Trophoblast cell (in vitro differentiated cells and primary cell): ENCODE results near the gene ARHGEF16.

Experiments
- DNase-seq, 2 donors: peaks; one replicate each; pipeline ENCODE4 v3.0.0-alpha.2; 2016
- H2AFZ ChIP-seq: 2 replicates; pipeline ENCODE4 v1.6.1; 2013; ENCODE audit warnings: low read length, moderate library complexity, mild to moderate bottlenecking; ENCODE audit not compliant: insufficient read depth, poor library complexity
- H2AK5ac ChIP-seq: 2 replicates; pipeline ENCODE4 v1.6.1; 2013; ENCODE audit warnings: mild to moderate bottlenecking, low read length
- H2BK120ac ChIP-seq: 2 replicates; pipeline ENCODE4 v1.6.1; 2013; ENCODE audit warnings: low read length, mild to moderate bottlenecking, moderate library complexity; ENCODE audit not compliant: insufficient read depth, poor library complexity
- H2BK12ac ChIP-seq: 2 replicates; pipeline ENCODE4 v1.6.1; 2013; ENCODE audit warnings: mild to moderate bottlenecking, low read length, moderate library complexity
- H2BK5ac ChIP-seq: 2 replicates; pipeline ENCODE4 v1.6.1; 2013; ENCODE audit warnings: low read length, low read depth, moderate library complexity, mild to moderate bottlenecking; ENCODE audit not compliant: poor library complexity
- H3K14ac ChIP-seq: 2 replicates; pipeline ENCODE4 v1.6.1; 2013; ENCODE audit warnings: mild to moderate bottlenecking, low read length
- H3K18ac ChIP-seq: 2 replicates; pipeline ENCODE4 v1.6.1; 2013; ENCODE audit warnings: mild to moderate bottlenecking, low read length
- H3K23ac ChIP-seq: 2 replicates; pipeline ENCODE4 v1.6.1; 2013; ENCODE audit warnings: low read length
- H3K27ac ChIP-seq: 2 replicates; pipeline ENCODE4 v1.5.1; 2013; ENCODE audit warnings: low read depth, mild to moderate bottlenecking, inconsistent platforms, low read length, moderate library complexity
- H3K27me3 ChIP-seq: 2 replicates; pipeline ENCODE4 v1.6.1; 2013; ENCODE audit warnings: inconsistent platforms, mild to moderate bottlenecking, low read length, moderate library complexity; ENCODE audit not compliant: insufficient read depth
- H3K36me3 ChIP-seq, 2 experiments: 1 replicate in 1 of 2; 2 replicates in 1 of 2; pipeline ENCODE4 v1.6.1; 2013; ENCODE audit warnings: low read length in 2 of 2, mild to moderate bottlenecking in 2 of 2, moderate library complexity in 1 of 2; ENCODE audit not compliant: insufficient read depth in 2 of 2, control insufficient read depth in 1 of 2
- H3K4ac ChIP-seq: 2 replicates; pipeline ENCODE4 v1.6.1; 2013; ENCODE audit warnings: low read depth, mild to moderate bottlenecking, low read length, moderate library complexity
- H3K4me1 ChIP-seq, 2 experiments: 1 replicate in 1 of 2; 2 replicates in 1 of 2; pipeline ENCODE4 v1.6.1; 2013; ENCODE audit warnings: low read length in 2 of 2, mild to moderate bottlenecking in 2 of 2, moderate library complexity in 1 of 2; ENCODE audit not compliant: insufficient read depth in 2 of 2, control insufficient read depth in 1 of 2
- H3K4me2 ChIP-seq: 2 replicates; pipeline ENCODE4 v1.6.1; 2013; ENCODE audit warnings: inconsistent platforms, mild to moderate bottlenecking, low read length, moderate library complexity
- H3K4me3 ChIP-seq: 2 replicates; pipeline ENCODE4 v1.5.1; 2013; ENCODE audit warnings: mild to moderate bottlenecking, low read depth, low read length, inconsistent platforms
- H3K79me1 ChIP-seq: one replicate; pipeline ENCODE4 v1.6.1; 2013; ENCODE audit warnings: low read length
- H3K79me2 ChIP-seq: 2 replicates; pipeline ENCODE4 v1.6.1; 2013; ENCODE audit warnings: low read length, mild to moderate bottlenecking; ENCODE audit not compliant: control insufficient read depth, insufficient read depth, poor library complexity
- H3K9ac ChIP-seq: 2 replicates; pipeline ENCODE4 v1.6.1; 2013; ENCODE audit warnings: mild to moderate bottlenecking, low read length
- H3K9me3 ChIP-seq: 2 replicates; pipeline ENCODE4 v1.6.1; 2013; ENCODE audit warnings: low read depth, mild to moderate bottlenecking, control low read depth, inconsistent platforms, low read length; ENCODE audit not compliant: insufficient read depth
- H4K12ac ChIP-seq: 2 replicates; pipeline ENCODE4 v1.6.1; 2013; ENCODE audit warnings: low read depth, mild to moderate bottlenecking, low read length, moderate library complexity
- H4K8ac ChIP-seq: 2 replicates; pipeline ENCODE4 v1.6.1; 2013; ENCODE audit warnings: low read depth, mild to moderate bottlenecking, low read length, moderate library complexity
- H4K91ac ChIP-seq: one replicate; pipeline ENCODE4 v1.6.1; 2013; ENCODE audit warnings: low read depth, mild to moderate bottlenecking, low read length, moderate library complexity
- WGBS: extraction: QIAGEN DNeasy Blood & Tissue Kit; methylation state at CpG from one replicate; pipeline ENCODE4 v1.1.7; 2013; ENCODE audit warnings: missing lambda C conversion rate; ENCODE audit not compliant: insufficient read length, insufficient coverage; ENCODE audit errors: extremely low coverage; 5-methylcytosine and 5-hydroxymethylcytosine counted together

The ARHGEF16 gene

DNA sequence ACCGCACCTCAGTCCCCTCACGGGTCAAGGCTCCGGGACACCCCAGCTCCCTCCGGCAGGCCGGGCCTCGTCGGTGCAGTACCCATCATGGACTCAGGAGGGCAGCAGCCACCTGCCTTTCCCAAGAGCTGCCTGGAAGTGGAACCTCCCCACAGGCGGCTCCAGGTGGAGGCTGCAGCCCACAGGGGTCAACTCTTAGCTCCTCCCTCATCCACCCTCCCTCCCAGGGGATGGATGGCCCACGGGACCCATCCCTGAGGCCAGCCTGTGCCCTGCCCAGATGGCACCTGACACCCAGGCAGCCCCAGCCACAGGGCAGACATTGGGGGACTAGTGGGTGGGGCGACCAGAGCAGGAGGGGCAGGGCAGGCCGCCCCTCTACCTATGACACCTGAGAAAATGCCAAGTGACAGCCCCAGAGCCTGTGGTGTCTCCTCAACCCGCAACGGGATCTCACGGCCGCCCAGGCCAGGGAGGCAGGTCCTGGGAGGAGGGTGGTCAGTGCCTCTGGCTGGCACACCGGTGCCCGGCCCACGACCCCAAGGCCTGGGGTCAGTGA is 1.2 kb upstream of the ARHGEF16 start:
- peak overlapping the region; percentile 16 for H4K91ac ChIP-seq
- peak; percentile 48 to 81 for DNase-seq
- H3K18ac ChIP-seq = no peak overlapping the region
- no peak overlapping the region for H3K14ac ChIP-seq
- H2AK5ac ChIP-seq = no peak overlapping the region
- no peak overlapping the region for H4K8ac ChIP-seq
- H2AFZ ChIP-seq = no peak overlapping the region
- no peak overlapping the region for H3K4me2 ChIP-seq
- no peak overlapping the region for H2BK5ac ChIP-seq
- no peak overlapping the region for H3K9ac ChIP-seq
- no CpG with 5 or more reads among the region's 18 CpGs for WGBS
- H3K79me2 ChIP-seq = peaks cover 2% of the 10 kb centered on the region
- no peak overlapping the region for H3K27ac ChIP-seq
- no peak overlapping the region for H2BK120ac ChIP-seq
- no peak overlapping the region for H4K12ac ChIP-seq
- peaks cover 8% of the 10 kb centered on the region for H3K79me1 ChIP-seq
- no peak overlapping the region for H3K4me3 ChIP-seq
- H3K4me1 ChIP-seq = peaks cover 8 to 13% of the 10 kb centered on the region in 2 experiments
- H2BK12ac ChIP-seq = no peak overlapping the region
- H3K36me3 ChIP-seq = no peaks in the 10 kb centered on the region
- no peak overlapping the region for H3K23ac ChIP-seq
- H3K9me3 ChIP-seq = no peaks in the 10 kb centered on the region
- no peaks in the 10 kb centered on the region for H3K27me3 ChIP-seq
- H3K4ac ChIP-seq = no peak overlapping the region

DNA sequence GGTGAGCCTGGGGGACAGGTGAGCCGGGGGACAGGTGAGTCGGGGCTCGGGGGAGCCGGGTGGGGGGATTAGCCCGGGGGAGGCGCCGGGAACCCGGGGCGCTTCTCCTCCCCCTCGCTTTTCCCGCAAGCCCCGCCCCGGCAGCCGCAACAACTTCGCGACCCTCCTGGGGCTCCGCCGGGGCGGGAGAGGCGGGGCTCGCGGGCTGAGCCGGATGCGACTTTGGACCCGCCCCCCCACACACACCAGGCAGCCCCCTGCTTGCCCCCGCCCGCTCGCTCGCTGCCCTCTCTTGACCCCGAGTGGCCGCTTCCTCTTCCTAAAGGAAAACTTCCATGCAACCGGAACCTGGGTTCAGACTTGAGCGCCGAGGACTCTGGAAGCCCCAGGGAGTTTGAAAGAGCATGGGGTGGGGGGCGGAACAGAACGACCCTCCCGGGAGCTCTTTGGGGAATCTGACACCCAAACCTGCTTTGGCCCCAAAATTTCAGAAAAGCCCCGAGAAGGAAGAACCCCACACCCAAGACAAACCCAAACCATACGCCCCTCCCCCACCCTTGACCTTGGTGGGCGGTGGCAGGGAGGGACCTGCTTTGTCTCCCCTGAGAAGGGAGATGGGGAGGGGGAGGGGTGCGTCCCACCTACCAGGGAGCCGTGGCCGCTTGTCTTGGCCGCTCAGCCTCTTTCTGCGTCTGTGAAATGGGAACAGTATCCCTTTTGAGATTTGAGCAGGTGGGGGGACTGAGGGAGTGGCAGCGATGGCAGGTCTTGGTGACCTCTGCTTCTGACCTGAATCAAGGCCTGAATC is 550 bp downstream of the ARHGEF16 start:
- H4K12ac ChIP-seq = no peak overlapping the region
- peak overlapping the region; percentile 63 for H3K27ac ChIP-seq
- WGBS = no CpG with 5 or more reads among the region's 46 CpGs
- H3K79me1 ChIP-seq = peaks cover 12% of the 10 kb centered on the region
- no peaks in the 10 kb centered on the region for H3K27me3 ChIP-seq
- H3K4me3 ChIP-seq = peak overlapping the region; percentile 76
- no peaks in the 10 kb centered on the region for H3K36me3 ChIP-seq
- H3K9me3 ChIP-seq = no peaks in the 10 kb centered on the region
- H3K23ac ChIP-seq = no peak overlapping the region
- H2AK5ac ChIP-seq = no peak overlapping the region
- H3K4ac ChIP-seq = no peak overlapping the region
- no peak overlapping the region for H2BK12ac ChIP-seq
- peak overlapping the region; percentile 55 for H3K14ac ChIP-seq
- H3K4me1 ChIP-seq = peaks cover 15 to 26% of the 10 kb centered on the region in 2 experiments
- DNase-seq = peak; percentile 30 to 55
- H2AFZ ChIP-seq = peak overlapping the region; percentile 57
- H3K18ac ChIP-seq = peak overlapping the region; percentile 12
- H4K8ac ChIP-seq = peak overlapping the region; percentile 43
- H4K91ac ChIP-seq = peak overlapping the region; percentile 82
- H2BK5ac ChIP-seq = peak overlapping the region; percentile 57
- no peak overlapping the region for H2BK120ac ChIP-seq
- no peak overlapping the region for H3K9ac ChIP-seq
- H3K4me2 ChIP-seq = peak overlapping the region; percentile 82
- H3K79me2 ChIP-seq = peaks cover 2% of the 10 kb centered on the region

DNA sequence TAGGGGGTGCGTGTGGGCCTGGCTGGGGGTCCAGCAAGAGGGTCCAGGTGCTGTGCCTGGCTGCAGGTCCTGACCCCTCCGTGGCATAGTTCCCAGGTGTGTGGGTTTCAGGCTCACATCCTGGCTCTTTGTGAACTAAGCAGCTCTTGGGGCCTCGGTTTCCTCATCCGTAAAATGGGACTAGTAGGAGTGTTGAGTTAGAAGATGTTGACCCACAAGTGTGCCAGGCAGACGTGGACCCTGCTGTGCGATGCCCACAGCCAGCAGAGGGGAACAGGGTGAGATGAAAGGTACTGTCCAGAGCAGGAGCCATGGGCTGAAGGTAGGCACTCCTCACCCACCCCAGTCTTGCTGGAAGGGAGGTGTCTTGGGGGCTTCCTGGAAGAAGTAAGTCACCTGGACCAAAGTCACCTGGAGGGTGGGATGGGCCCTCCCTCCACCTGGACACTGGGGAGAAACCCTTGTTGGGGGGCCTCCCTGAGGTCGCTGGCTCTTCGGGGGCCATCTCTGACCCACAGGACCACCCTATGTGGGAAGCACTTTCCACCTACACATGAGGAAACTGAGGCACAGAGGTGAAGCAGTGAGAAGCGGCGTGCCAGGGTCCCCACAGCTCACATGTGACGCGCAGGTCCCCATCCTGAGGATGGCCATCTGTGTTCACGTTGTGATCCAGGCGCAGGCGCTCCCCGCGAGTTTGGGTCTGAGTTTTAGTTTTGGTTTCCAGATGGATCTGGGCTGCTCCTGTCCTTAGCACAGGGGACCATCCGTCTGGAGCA is 1.4 kb downstream of the ARHGEF16 start:
- Histone ChIP-seq H3K4me2 (no peak overlapping the region), H3K27ac (no peak overlapping the region), H4K91ac (no peak overlapping the region), H3K27me3 (no peaks in the 10 kb centered on the region), H4K8ac (no peak overlapping the region), H2BK5ac (no peak overlapping the region), H3K4me3 (no peak overlapping the region), H2BK120ac (no peak overlapping the region), H3K36me3 (no peaks in the 10 kb centered on the region), H3K18ac (no peak overlapping the region), H3K9ac (no peak overlapping the region), H2BK12ac (no peak overlapping the region), H3K9me3 (no peaks in the 10 kb centered on the region), H2AFZ (no peak overlapping the region), H2AK5ac (no peak overlapping the region), H3K4ac (no peak overlapping the region), H3K14ac (no peak overlapping the region), H3K4me1 (peaks cover 23 to 35% of the 10 kb centered on the region in 2 experiments), H3K79me2 (peaks cover 2% of the 10 kb centered on the region), H4K12ac (no peak overlapping the region), H3K23ac (no peak overlapping the region), H3K79me1 (peaks cover 16% of the 10 kb centered on the region)
- no peak for DNase-seq
- WGBS = no CpG with 5 or more reads among the region's 18 CpGs

DNA sequence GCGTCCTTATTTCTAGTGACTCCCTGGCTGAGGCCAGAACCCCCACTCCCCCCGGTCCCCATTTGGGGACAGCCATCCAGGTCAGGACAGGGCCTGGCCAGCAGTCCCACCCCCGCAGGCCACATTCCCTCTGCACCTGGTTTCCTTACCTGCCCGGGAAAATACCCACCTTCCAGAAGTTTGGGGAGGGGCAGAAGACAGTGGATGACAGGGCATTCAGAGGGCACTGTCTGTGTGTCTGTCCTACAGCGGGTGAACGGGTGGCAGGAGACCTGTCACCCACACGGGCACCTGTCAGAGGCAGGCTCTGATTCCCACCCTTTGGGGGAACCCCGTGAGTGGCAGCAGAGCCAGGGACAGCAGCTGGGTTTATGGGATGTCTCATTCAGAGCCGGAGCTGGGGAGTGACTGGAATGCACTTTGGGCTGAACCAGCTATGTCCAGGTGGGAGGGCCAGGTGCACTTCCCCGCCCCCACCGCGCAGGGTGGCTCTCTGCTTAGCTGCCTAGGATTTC is 2.0 kb downstream of the ARHGEF16 start:
- Histone ChIP-seq H3K27ac (no peak overlapping the region), H3K79me1 (peaks cover 16% of the 10 kb centered on the region), H3K4me2 (no peak overlapping the region), H3K4ac (no peak overlapping the region), H4K91ac (no peak overlapping the region), H3K4me1 (peaks cover 28 to 40% of the 10 kb centered on the region in 2 experiments), H3K79me2 (peaks cover 2% of the 10 kb centered on the region), H3K9me3 (no peaks in the 10 kb centered on the region), H2AK5ac (no peak overlapping the region), H3K4me3 (no peak overlapping the region), H3K9ac (no peak overlapping the region), H2BK120ac (no peak overlapping the region), H4K12ac (no peak overlapping the region), H2BK12ac (no peak overlapping the region), H3K23ac (no peak overlapping the region), H4K8ac (no peak overlapping the region), H3K36me3 (no peaks in the 10 kb centered on the region), H2AFZ (no peak overlapping the region), H3K18ac (no peak overlapping the region), H3K14ac (no peak overlapping the region), H2BK5ac (no peak overlapping the region), H3K27me3 (no peaks in the 10 kb centered on the region)
- DNase-seq = peak in 1 of 2 donors; percentile 34
- WGBS = no CpG with 5 or more reads among the region's 12 CpGs
